GM23338 (cell line): ENCODE data around the gene TMC3. TPM values are rescaled to one million over a fixed set of nuclear protein-coding genes. Genes with fewer than 3 reads are reported as not detected.

ENCODE experiments used
- ATAC-seq: fragments of 200-7000 bp; cut with Tn5 transposase; 3 replicates; pipeline ENCODE4 v1.9.1; 2020
- DNase-seq: peaks from one replicate; pipeline ENCODE4 v3.0.0-alpha.2; 2015; ENCODE audit warnings: low spot score
- H2AFZ ChIP-seq: fragments of 200-600 bp; sonication (generic); 2 replicates; pipeline ENCODE4 v1.8.0; 2016; ENCODE audit warnings: antibody characterized with exemption, mild to moderate bottlenecking, moderate library complexity
- H3F3A ChIP-seq: fragments of 200-600 bp; sonication (generic); replicated peaks from 2 replicates; pipeline ENCODE4 v1.8.0; 2017; ENCODE audit warnings: antibody characterized with exemption, mixed run types, low read depth
- H3K27ac ChIP-seq: fragments of 200-600 bp; sonication (generic); 2 replicates; pipeline ENCODE4 v1.6.1; 2016; ENCODE audit warnings: low read depth
- H3K27me3 ChIP-seq: fragments of 200-600 bp; sonication (generic); 2 replicates; pipeline ENCODE4 v1.8.0; 2016; ENCODE audit warnings: mild to moderate bottlenecking, mixed run types, moderate library complexity; ENCODE audit not compliant: insufficient read depth
- H3K36me3 ChIP-seq: fragments of 200-600 bp; sonication (generic); 2 replicates; pipeline ENCODE4 v1.8.0; 2016; ENCODE audit warnings: mild to moderate bottlenecking; ENCODE audit not compliant: insufficient read depth
- H3K4me1 ChIP-seq: fragments of 200-600 bp; sonication (generic); 2 replicates; pipeline ENCODE4 v1.8.0; 2016; ENCODE audit warnings: mild to moderate bottlenecking, moderate library complexity; ENCODE audit not compliant: insufficient read depth
- H3K4me2 ChIP-seq: fragments of 200-600 bp; sonication (generic); 2 replicates; pipeline ENCODE4 v1.7.1; 2017; ENCODE audit warnings: mixed run types
- H3K4me3 ChIP-seq: fragments of 200-600 bp; sonication (generic); 2 replicates; pipeline ENCODE4 v1.6.1; 2016; ENCODE audit warnings: mixed run types
- H3K79me2 ChIP-seq: fragments of 200-600 bp; sonication (generic); replicated peaks from 2 replicates; pipeline ENCODE4 v1.8.0; 2017; ENCODE audit warnings: mild to moderate bottlenecking; ENCODE audit not compliant: insufficient read depth
- H3K9me2 ChIP-seq: fragments of 200-600 bp; sonication (generic); 2 replicates; pipeline ENCODE4 v1.8.0; 2017; ENCODE audit not compliant: insufficient read depth
- H4K20me1 ChIP-seq: fragments of 200-600 bp; sonication (generic); replicated peaks from 2 replicates; pipeline ENCODE4 v1.8.0; 2017; ENCODE audit warnings: mild to moderate bottlenecking; ENCODE audit not compliant: insufficient read depth
- H3K27ac Mint-ChIP-seq: 2 replicates; pipeline ENCODE4 v1.8.0; 2020; ENCODE audit warnings: inconsistent platforms, mild to moderate bottlenecking, moderate library complexity, mixed read lengths
- H3K27me3 Mint-ChIP-seq: 3 replicates; pipeline ENCODE4 v1.8.0; 2022; ENCODE audit warnings: low read depth, mild to moderate bottlenecking, moderate library complexity, mixed read lengths, inconsistent platforms; ENCODE audit not compliant: insufficient read depth, poor library complexity
- H3K36me3 Mint-ChIP-seq: 3 replicates; pipeline ENCODE4 v1.8.0; 2021; ENCODE audit warnings: low read depth, mild to moderate bottlenecking, inconsistent platforms, moderate library complexity, mixed read lengths
- H3K4me1 Mint-ChIP-seq: 3 replicates; pipeline ENCODE4 v1.8.0; 2020; ENCODE audit warnings: mild to moderate bottlenecking, inconsistent platforms, mixed read lengths
- H3K4me3 Mint-ChIP-seq: 3 replicates; pipeline ENCODE4 v1.8.0; 2021; ENCODE audit warnings: moderate library complexity, mild to moderate bottlenecking, inconsistent platforms, mixed read lengths
- H3K9me3 Mint-ChIP-seq: 3 replicates; pipeline ENCODE4 v1.8.0; 2020; ENCODE audit warnings: moderate library complexity, mild to moderate bottlenecking, inconsistent platforms, mixed read lengths
- CREB1 ChIP-seq: fragments of 250-450 bp; sonication (Bioruptor Pico); IDR thresholded peaks from 2 replicates; pipeline ENCODE4 v1.5.0; 2020; ENCODE audit warnings: low read depth, mild to moderate bottlenecking, moderate library complexity
- ETS1 ChIP-seq: IDR thresholded peaks from 2 replicates; pipeline ENCODE4 v1.6.1; 2016; ENCODE audit warnings: antibody characterized with exemption
- EZH2 ChIP-seq: fragments of 200-600 bp; sonication (generic); IDR thresholded peaks from one replicate; pipeline ENCODE4 v1.8.0; 2017; ENCODE audit warnings: antibody characterized with exemption, mild to moderate bottlenecking, low read depth; ENCODE audit not compliant: unreplicated experiment
- EZH2phosphoT487 ChIP-seq: fragments of 200-600 bp; sonication (generic); IDR thresholded peaks from one replicate; pipeline ENCODE4 v1.8.1; 2018; ENCODE audit warnings: antibody characterized with exemption; ENCODE audit not compliant: unreplicated experiment
- JUNB ChIP-seq: IDR thresholded peaks from one replicate; pipeline ENCODE4 v1.6.1; 2016; ENCODE audit warnings: antibody characterized with exemption; ENCODE audit not compliant: unreplicated experiment
- NANOG ChIP-seq: IDR thresholded peaks from 2 replicates; pipeline ENCODE4 v1.6.1; 2016; ENCODE audit warnings: antibody characterized with exemption, borderline replicate concordance
- POLR2AphosphoS5 ChIP-seq: IDR thresholded peaks from 2 replicates; pipeline ENCODE4 v1.6.1; 2016; ENCODE audit warnings: antibody characterized with exemption, low read depth
- REST ChIP-seq: IDR thresholded peaks from one replicate; pipeline ENCODE4 v1.6.1; 2018; ENCODE audit warnings: antibody characterized with exemption; ENCODE audit not compliant: unreplicated experiment
- STAT1 ChIP-seq: IDR thresholded peaks from one replicate; pipeline ENCODE4 v1.6.1; 2016; ENCODE audit warnings: antibody characterized with exemption; ENCODE audit not compliant: unreplicated experiment
- ZNF114 ChIP-seq: fragments of 250-450 bp; sonication (Bioruptor Pico); IDR thresholded peaks from 2 replicates; pipeline ENCODE4 v1.5.0; 2020; ENCODE audit warnings: mild to moderate bottlenecking, moderate library complexity
- ZNF331 ChIP-seq: fragments of 250-450 bp; sonication (Bioruptor Pico); IDR thresholded peaks from 2 replicates; pipeline ENCODE4 v1.5.0; 2020; ENCODE audit warnings: low read depth, mild to moderate bottlenecking, moderate library complexity
- polyA plus RNA-seq: library from polyadenylated mRNA; unstranded; fragments of >200 nt; fragmentation: Nextera tagmentation; extraction: Ambion mirVana; gene quantifications from 2 replicates; pipeline ENCODE4 v1.2.1, GENCODE V29; 2016
- total RNA-seq: library from RNA; depleted of rRNA; stranded (reverse); fragments of >200 nt; shearing (Covaris generic); gene quantifications from 2 replicates; pipeline ENCODE4 v1.2.3, GENCODE V29; 2014
- TF ChIP-seq, protein P1 (sequence below), 2 experiments: fragments of 200-600 bp in 1 of 2; sonication (generic) in 1 of 2; conservative IDR thresholded peaks; 2 replicates each; pipeline versions ENCODE4 v1.5.1 to v1.6.1; 2016 to 2017; ENCODE audit warnings: antibody characterized with exemption in 2 of 2, low read depth in 2 of 2, mild to moderate bottlenecking in 2 of 2, moderate library complexity in 1 of 2
- TF ChIP-seq, protein P2 (sequence below): fragments of 250-450 bp; sonication (Bioruptor Pico); IDR thresholded peaks from 2 replicates; pipeline ENCODE4 v1.5.0; 2020; ENCODE audit warnings: mild to moderate bottlenecking, moderate library complexity

TMC3 gene
- total and polyA plus RNA-seq, 2 experiments from 2014 or later: 0.10 TPM; not detected in 1

- Histone ChIP-seq H3K9me2 (no peaks in the 10 kb centered on the region), H3K4me1 (no peaks in the 10 kb centered on the region), H2AFZ (no peak overlapping the region), H3K36me3 (no peaks in the 10 kb centered on the region), H3K79me2 (no peaks in the 10 kb centered on the region), H3K27ac (no peak overlapping the region), H3K4me2 (no peak overlapping the region), H3F3A (no peaks in the 10 kb centered on the region), H4K20me1 (no peaks in the 10 kb centered on the region), H3K27me3 (no peaks in the 10 kb centered on the region), H3K4me3 (no peak overlapping the region)
- Mint-ChIP-seq H3K4me1 (no peaks in the 10 kb centered on the region; the same call in 2 of the 3 replicates), H3K4me3 (no peak overlapping the region), H3K9me3 (no peaks in the 10 kb centered on the region), H3K27ac (no peak overlapping the region), H3K27me3 (peaks cover 6% of the 10 kb centered on the region), H3K36me3 (no peaks in the 10 kb centered on the region)
- TF ChIP-seq, protein P1, sequence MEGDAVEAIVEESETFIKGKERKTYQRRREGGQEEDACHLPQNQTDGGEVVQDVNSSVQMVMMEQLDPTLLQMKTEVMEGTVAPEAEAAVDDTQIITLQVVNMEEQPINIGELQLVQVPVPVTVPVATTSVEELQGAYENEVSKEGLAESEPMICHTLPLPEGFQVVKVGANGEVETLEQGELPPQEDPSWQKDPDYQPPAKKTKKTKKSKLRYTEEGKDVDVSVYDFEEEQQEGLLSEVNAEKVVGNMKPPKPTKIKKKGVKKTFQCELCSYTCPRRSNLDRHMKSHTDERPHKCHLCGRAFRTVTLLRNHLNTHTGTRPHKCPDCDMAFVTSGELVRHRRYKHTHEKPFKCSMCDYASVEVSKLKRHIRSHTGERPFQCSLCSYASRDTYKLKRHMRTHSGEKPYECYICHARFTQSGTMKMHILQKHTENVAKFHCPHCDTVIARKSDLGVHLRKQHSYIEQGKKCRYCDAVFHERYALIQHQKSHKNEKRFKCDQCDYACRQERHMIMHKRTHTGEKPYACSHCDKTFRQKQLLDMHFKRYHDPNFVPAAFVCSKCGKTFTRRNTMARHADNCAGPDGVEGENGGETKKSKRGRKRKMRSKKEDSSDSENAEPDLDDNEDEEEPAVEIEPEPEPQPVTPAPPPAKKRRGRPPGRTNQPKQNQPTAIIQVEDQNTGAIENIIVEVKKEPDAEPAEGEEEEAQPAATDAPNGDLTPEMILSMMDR (conservative IDR thresholded peaks at IDR 0.05; ENCODE audit: low read depth in 2 of 2): no peak
- TF ChIP-seq REST (no peak), POLR2AphosphoS5 (no peak), STAT1 (no peak), EZH2 (no peak), EZH2phosphoT487 (no peak), CREB1 (CRISPR knock-in tag) (no peak), JUNB (no peak), ETS1 (no peak), NANOG (no peak), ZNF114 (CRISPR knock-in tag) (no peak), ZNF331 (CRISPR knock-in tag) (no peak)
- TF ChIP-seq, protein P2, sequence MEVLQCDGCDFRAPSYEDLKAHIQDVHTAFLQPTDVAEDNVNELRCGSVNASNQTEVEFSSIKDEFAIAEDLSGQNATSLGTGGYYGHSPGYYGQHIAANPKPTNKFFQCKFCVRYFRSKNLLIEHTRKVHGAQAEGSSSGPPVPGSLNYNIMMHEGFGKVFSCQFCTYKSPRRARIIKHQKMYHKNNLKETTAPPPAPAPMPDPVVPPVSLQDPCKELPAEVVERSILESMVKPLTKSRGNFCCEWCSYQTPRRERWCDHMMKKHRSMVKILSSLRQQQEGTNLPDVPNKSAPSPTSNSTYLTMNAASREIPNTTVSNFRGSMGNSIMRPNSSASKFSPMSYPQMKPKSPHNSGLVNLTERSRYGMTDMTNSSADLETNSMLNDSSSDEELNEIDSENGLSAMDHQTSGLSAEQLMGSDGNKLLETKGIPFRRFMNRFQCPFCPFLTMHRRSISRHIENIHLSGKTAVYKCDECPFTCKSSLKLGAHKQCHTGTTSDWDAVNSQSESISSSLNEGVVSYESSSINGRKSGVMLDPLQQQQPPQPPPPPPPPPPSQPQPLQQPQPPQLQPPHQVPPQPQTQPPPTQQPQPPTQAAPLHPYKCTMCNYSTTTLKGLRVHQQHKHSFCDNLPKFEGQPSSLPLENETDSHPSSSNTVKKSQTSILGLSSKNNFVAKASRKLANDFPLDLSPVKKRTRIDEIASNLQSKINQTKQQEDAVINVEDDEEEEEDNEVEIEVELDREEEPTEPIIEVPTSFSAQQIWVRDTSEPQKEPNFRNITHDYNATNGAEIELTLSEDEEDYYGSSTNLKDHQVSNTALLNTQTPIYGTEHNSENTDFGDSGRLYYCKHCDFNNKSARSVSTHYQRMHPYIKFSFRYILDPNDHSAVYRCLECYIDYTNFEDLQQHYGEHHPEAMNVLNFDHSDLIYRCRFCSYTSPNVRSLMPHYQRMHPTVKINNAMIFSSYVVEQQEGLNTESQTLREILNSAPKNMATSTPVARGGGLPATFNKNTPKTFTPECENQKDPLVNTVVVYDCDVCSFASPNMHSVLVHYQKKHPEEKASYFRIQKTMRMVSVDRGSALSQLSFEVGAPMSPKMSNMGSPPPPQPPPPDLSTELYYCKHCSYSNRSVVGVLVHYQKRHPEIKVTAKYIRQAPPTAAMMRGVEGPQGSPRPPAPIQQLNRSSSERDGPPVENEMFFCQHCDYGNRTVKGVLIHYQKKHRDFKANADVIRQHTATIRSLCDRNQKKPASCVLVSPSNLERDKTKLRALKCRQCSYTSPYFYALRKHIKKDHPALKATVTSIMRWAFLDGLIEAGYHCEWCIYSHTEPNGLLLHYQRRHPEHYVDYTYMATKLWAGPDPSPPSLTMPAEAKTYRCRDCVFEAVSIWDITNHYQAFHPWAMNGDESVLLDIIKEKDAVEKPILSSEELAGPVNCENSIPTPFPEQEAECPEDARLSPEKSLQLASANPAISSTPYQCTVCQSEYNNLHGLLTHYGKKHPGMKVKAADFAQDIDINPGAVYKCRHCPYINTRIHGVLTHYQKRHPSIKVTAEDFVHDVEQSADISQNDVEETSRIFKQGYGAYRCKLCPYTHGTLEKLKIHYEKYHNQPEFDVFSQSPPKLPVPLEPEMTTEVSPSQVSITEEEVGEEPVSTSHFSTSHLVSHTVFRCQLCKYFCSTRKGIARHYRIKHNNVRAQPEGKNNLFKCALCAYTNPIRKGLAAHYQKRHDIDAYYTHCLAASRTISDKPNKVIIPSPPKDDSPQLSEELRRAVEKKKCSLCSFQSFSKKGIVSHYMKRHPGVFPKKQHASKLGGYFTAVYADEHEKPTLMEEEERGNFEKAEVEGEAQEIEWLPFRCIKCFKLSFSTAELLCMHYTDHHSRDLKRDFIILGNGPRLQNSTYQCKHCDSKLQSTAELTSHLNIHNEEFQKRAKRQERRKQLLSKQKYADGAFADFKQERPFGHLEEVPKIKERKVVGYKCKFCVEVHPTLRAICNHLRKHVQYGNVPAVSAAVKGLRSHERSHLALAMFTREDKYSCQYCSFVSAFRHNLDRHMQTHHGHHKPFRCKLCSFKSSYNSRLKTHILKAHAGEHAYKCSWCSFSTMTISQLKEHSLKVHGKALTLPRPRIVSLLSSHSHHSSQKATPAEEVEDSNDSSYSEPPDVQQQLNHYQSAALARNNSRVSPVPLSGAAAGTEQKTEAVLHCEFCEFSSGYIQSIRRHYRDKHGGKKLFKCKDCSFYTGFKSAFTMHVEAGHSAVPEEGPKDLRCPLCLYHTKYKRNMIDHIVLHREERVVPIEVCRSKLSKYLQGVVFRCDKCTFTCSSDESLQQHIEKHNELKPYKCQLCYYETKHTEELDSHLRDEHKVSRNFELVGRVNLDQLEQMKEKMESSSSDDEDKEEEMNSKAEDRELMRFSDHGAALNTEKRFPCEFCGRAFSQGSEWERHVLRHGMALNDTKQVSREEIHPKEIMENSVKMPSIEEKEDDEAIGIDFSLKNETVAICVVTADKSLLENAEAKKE (CRISPR knock-in tag): no peak
- DNase-seq (no peak), ATAC-seq (no peak)
Measured at GRCh38 chr15:81334768-81335435, 39.1 kb downstream of the TMC3 start.
